ENCODE results near the gene OR10H2. TPM values are rescaled to one million over a fixed set of nuclear protein-coding genes. Genes with fewer than 3 reads are reported as not detected.

Gene OR10H2
- total RNA-seq, 1 donor from 2014 or later, result not detected

DNA sequence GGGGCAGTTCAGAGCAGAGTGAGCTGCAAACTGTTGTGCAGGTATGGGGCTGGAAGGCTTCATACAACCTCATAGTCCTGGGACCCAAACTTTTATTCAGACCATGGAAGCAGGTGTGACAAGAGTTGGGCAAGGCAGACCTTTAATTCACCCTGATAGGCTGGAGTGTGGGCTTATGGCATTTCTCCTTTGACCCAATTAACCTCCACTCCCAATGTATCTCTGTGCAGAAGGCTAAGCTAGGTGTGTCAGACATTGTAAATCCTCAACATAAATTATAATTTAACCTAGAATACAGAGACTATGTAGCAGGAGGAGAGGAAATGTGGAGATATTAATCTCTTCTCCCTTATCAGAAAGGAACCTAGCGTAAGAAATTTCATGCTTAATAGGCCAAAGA lies 12.2 kb upstream of the OR10H2 start:
- no peak for DNase-seq
- no peaks in the 10 kb centered on the region for H3K36me3 Mint-ChIP-seq (ENCODE audit: unreplicated experiment)
- H3K4me3 Mint-ChIP-seq (ENCODE audit: unreplicated experiment), result no peak overlapping the region
- peaks cover 9% of the 10 kb centered on the region for H3K9me3 Mint-ChIP-seq (ENCODE audit: unreplicated experiment)
- H3K27me3 Mint-ChIP-seq (ENCODE audit: unreplicated experiment), result peaks cover 2% of the 10 kb centered on the region
- no peak overlapping the region for H3K27ac Mint-ChIP-seq (ENCODE audit: unreplicated experiment)
- no peaks in the 10 kb centered on the region for H3K4me1 Mint-ChIP-seq (ENCODE audit: low read depth, unreplicated experiment)
- TF ChIP-seq CTCF (IDR thresholded peaks at IDR 0.05; ENCODE audit: partially characterized antibody, unreplicated experiment), result no peak

DNA sequence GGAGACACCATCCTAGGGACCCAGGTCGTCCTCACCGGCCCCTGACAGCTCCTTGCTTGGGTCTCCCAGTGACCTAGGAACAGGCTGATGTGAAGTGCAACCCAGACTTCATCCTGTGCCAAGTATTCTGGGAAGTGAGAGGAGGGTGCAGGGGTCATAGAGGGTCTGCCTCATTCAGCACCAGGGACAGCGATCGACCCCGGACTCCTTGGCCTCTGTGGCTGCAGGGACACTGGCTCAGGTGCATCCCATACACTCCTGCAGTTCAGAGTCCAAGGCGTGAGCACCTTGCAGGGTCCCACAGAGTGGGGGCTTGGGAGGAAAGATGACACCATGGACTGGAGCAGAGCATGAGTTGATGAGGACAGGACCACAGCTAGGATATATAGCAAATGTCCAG lies 10.0 kb upstream of the OR10H2 start:
- Mint-ChIP-seq H3K9me3 (ENCODE audit: unreplicated experiment) (peaks cover 6% of the 10 kb centered on the region), H3K4me3 (ENCODE audit: unreplicated experiment) (no peak overlapping the region)
- DNase-seq, result no peak

DNA sequence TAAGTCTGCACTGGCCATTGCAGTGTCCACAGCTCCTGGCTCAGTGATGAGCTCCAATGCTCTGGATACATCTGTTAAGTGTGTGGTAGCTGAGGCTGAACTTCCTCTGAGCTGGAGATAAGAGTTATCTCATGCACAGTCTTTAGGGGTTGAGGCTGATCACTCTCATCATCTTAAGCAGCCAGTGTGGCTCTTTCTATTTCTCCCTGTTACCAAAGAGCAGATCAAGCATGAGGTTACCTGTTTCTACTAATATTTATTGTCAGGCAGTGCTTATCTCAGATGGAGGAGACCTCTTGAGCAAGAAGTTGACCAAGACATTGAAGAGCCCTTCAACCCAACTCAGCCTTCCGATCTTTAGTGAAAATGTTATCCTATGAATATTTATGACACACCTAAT lies 6.6 kb upstream of the OR10H2 start:
- Mint-ChIP-seq H3K36me3 (ENCODE audit: unreplicated experiment) (no peaks in the 10 kb centered on the region), H3K27me3 (ENCODE audit: unreplicated experiment) (peaks cover 7% of the 10 kb centered on the region), H3K4me1 (ENCODE audit: low read depth, unreplicated experiment) (no peaks in the 10 kb centered on the region), H3K9me3 (ENCODE audit: unreplicated experiment) (peaks cover 6% of the 10 kb centered on the region), H3K27ac (ENCODE audit: unreplicated experiment) (no peak overlapping the region), H3K4me3 (ENCODE audit: unreplicated experiment) (no peak overlapping the region)
- TF ChIP-seq CTCF (IDR thresholded peaks at IDR 0.05; ENCODE audit: partially characterized antibody, unreplicated experiment), result no peak
- DNase-seq, result no peak

More for the DNA sequence above, 10.0 kb upstream of the OR10H2 start:
- Mint-ChIP-seq H3K4me1 (ENCODE audit: low read depth, unreplicated experiment) (no peaks in the 10 kb centered on the region), H3K36me3 (ENCODE audit: unreplicated experiment) (no peaks in the 10 kb centered on the region), H3K27ac (ENCODE audit: unreplicated experiment) (no peak overlapping the region), H3K27me3 (ENCODE audit: unreplicated experiment) (peaks cover 5% of the 10 kb centered on the region)
- no peak for TF ChIP-seq CTCF (IDR thresholded peaks at IDR 0.05; ENCODE audit: partially characterized antibody, unreplicated experiment)

- TF ChIP-seq CTCF (IDR thresholded peaks at IDR 0.05; ENCODE audit: partially characterized antibody, unreplicated experiment), result no peak
- peaks cover 8% of the 10 kb centered on the region for H3K9me3 Mint-ChIP-seq (ENCODE audit: unreplicated experiment)
- peaks cover 7% of the 10 kb centered on the region for H3K27me3 Mint-ChIP-seq (ENCODE audit: unreplicated experiment)
- no peaks in the 10 kb centered on the region for H3K36me3 Mint-ChIP-seq (ENCODE audit: unreplicated experiment)
- H3K27ac Mint-ChIP-seq (ENCODE audit: unreplicated experiment), result no peak overlapping the region
- no peak overlapping the region for H3K4me3 Mint-ChIP-seq (ENCODE audit: unreplicated experiment)
- no peak for DNase-seq
- no peaks in the 10 kb centered on the region for H3K4me1 Mint-ChIP-seq (ENCODE audit: low read depth, unreplicated experiment)
Measured at GRCh38 chr19:15722956-15723355, 4.9 kb upstream of the OR10H2 start.

DNA sequence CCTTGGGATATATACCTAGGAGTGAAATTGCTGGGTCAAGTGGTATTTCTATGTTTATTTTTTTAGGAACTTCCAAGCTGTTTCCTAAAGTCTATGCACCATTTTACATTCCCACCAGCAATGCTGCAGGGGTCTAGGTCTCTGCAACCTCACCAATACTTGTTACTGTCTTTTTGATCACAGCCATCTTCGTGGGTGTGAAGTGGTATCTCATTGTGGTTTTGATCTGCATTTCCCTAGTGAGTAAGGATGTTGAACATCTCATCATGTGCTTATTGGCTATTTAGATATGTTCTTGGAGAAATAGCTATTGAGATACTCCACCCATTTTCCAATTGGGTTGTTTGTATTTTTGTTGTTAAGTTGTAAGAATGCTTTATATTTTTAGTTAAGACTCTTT lies 2.7 kb downstream of the OR10H2 start:
- H3K36me3 Mint-ChIP-seq (ENCODE audit: unreplicated experiment), result no peaks in the 10 kb centered on the region
- H3K4me3 Mint-ChIP-seq (ENCODE audit: unreplicated experiment), result no peak overlapping the region
- H3K27ac Mint-ChIP-seq (ENCODE audit: unreplicated experiment), result no peak overlapping the region

More for the DNA sequence above, 2.7 kb downstream of the OR10H2 start:
- TF ChIP-seq CTCF (IDR thresholded peaks at IDR 0.05; ENCODE audit: partially characterized antibody, unreplicated experiment), result no peak
- Mint-ChIP-seq H3K9me3 (ENCODE audit: unreplicated experiment) (peaks cover 9% of the 10 kb centered on the region), H3K4me1 (ENCODE audit: low read depth, unreplicated experiment) (no peaks in the 10 kb centered on the region), H3K27me3 (ENCODE audit: unreplicated experiment) (peaks cover 4% of the 10 kb centered on the region)
- DNase-seq, result no peak
